Activated CD4-positive, alpha-beta T cell treated with anti-CD3 and anti-CD28 coated beads, Interleukin-2, amount 50 U/mL, for 48 hours (primary cell): ENCODE measurements around the gene PDE3A.

Source experiments
- DNase-seq, 2 experiments: peaks; one replicate each; pipeline ENCODE4 v3.0.0-alpha.2; 2020

PDE3A gene

GRCh38 chr12:20463913-20464524 lies 95.7 kb downstream of the PDE3A start:
- DNase-seq, result no peak

- no peak for DNase-seq
Observed at GRCh38 chr12:20469300-20469699, 101.0 kb downstream of the PDE3A start.

GRCh38 chr12:20469756-20470155 lies 101.4 kb downstream of the PDE3A start:
- no peak for DNase-seq

GRCh38 chr12:20472102-20472782 lies 103.9 kb downstream of the PDE3A start:
- no peak for DNase-seq

- no peak for DNase-seq
Observed at GRCh38 chr12:20473133-20473532, 104.8 kb downstream of the PDE3A start.

GRCh38 chr12:20474016-20474415 lies 105.7 kb downstream of the PDE3A start:
- no peak for DNase-seq

- no peak for DNase-seq
Observed at GRCh38 chr12:20474443-20474842, 106.1 kb downstream of the PDE3A start.

GRCh38 chr12:20475542-20475941 lies 107.2 kb downstream of the PDE3A start:
- DNase-seq, result no peak

GRCh38 chr12:20476551-20476950 lies 108.2 kb downstream of the PDE3A start:
- no peak for DNase-seq

GRCh38 chr12:20477255-20477654 lies 108.9 kb downstream of the PDE3A start:
- no peak for DNase-seq

- DNase-seq, result no peak
Observed at GRCh38 chr12:20477672-20478071, 109.3 kb downstream of the PDE3A start.

GRCh38 chr12:20482491-20483054 lies 114.2 kb downstream of the PDE3A start:
- no peak for DNase-seq

GRCh38 chr12:20483776-20484175 lies 115.4 kb downstream of the PDE3A start:
- no peak for DNase-seq

GRCh38 chr12:20486233-20486632 lies 117.9 kb downstream of the PDE3A start:
- no peak for DNase-seq

GRCh38 chr12:20487519-20487918 lies 119.2 kb downstream of the PDE3A start:
- DNase-seq, result no peak

GRCh38 chr12:20489645-20490044 lies 121.3 kb downstream of the PDE3A start:
- DNase-seq, result no peak

- no peak for DNase-seq
Observed at GRCh38 chr12:20490213-20490612, 121.9 kb downstream of the PDE3A start.

- no peak for DNase-seq
Observed at GRCh38 chr12:20491290-20491689, 123.0 kb downstream of the PDE3A start.

- DNase-seq, result peak; percentile 1 to 8
Observed at GRCh38 chr12:20492251-20492760, 124.0 kb downstream of the PDE3A start.

GRCh38 chr12:20493934-20494333 lies 125.6 kb downstream of the PDE3A start:
- DNase-seq, result no peak

GRCh38 chr12:20494851-20495250 lies 126.5 kb downstream of the PDE3A start:
- no peak for DNase-seq

- no peak for DNase-seq
Observed at GRCh38 chr12:20495997-20496396, 127.7 kb downstream of the PDE3A start.

- DNase-seq, result no peak
Observed at GRCh38 chr12:20497707-20498106, 129.4 kb downstream of the PDE3A start.

- DNase-seq, result no peak
Observed at GRCh38 chr12:20501958-20502357, 133.6 kb downstream of the PDE3A start.
